ENCODE measurements around the gene NRN1L. TPM values are rescaled to one million over a fixed set of nuclear protein-coding genes. Genes with fewer than 3 reads are reported as not detected.
"Not testable (repeated sequence)": the region's sequence is repeated elsewhere in the genome, so short reads cannot be mapped to it uniquely, and the experiment has no call there.

Gene NRN1L
- total RNA-seq, 1 experiment from 2014 or later, result not detected

DNA sequence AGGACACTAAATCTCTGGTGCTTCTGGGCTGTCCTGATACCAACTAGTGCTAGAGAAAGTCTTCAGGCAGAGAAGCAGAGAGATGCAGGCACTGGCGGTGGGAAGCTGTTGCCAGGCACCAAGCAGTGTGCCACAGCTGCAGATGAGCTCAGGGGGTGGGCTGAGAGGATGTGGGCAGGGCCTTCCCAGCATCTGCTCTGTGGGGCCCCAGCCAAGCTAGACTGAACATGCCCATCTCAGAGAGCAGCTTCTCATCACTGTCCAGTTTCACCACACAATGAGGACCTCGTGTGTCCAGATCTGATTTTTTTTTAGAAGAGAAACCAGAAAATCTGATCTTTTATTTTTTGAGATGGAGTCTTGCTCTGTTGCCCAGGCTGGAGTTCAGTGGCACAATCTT, 25.5 kb downstream of the NRN1L start:
- intact Hi-C loops (cut with micrococcal nuclease), result no loop called here
- no peaks in the 10 kb centered on the region for H3K4me1 Mint-ChIP-seq (ENCODE audit: insufficient read depth, unreplicated experiment)
- TF ChIP-seq, protein P1, sequence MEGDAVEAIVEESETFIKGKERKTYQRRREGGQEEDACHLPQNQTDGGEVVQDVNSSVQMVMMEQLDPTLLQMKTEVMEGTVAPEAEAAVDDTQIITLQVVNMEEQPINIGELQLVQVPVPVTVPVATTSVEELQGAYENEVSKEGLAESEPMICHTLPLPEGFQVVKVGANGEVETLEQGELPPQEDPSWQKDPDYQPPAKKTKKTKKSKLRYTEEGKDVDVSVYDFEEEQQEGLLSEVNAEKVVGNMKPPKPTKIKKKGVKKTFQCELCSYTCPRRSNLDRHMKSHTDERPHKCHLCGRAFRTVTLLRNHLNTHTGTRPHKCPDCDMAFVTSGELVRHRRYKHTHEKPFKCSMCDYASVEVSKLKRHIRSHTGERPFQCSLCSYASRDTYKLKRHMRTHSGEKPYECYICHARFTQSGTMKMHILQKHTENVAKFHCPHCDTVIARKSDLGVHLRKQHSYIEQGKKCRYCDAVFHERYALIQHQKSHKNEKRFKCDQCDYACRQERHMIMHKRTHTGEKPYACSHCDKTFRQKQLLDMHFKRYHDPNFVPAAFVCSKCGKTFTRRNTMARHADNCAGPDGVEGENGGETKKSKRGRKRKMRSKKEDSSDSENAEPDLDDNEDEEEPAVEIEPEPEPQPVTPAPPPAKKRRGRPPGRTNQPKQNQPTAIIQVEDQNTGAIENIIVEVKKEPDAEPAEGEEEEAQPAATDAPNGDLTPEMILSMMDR (IDR thresholded peaks at IDR 0.05; ENCODE audit: unreplicated experiment), result no peak
- no peaks in the 10 kb centered on the region for H3K27me3 Mint-ChIP-seq (ENCODE audit: insufficient read depth, unreplicated experiment)
- H3K9me3 Mint-ChIP-seq (ENCODE audit: unreplicated experiment), result no peaks in the 10 kb centered on the region
- CTCF ChIA-PET, result interaction anchor here (1.3 to 2.6 kb wide), 3 partner anchors 26 to 238 kb away, joined by 3 to 10 read pairs (median 3); partner anchors contain the start of gene NRN1L
- H3K4me3 Mint-ChIP-seq (ENCODE audit: unreplicated experiment), result no peak overlapping the region
- H3K27ac Mint-ChIP-seq (ENCODE audit: low read depth, unreplicated experiment), result no peak overlapping the region
- peaks cover 44% of the 10 kb centered on the region for H3K36me3 Mint-ChIP-seq (ENCODE audit: insufficient read depth, unreplicated experiment)
- peak; percentile 39 for DNase-seq (ENCODE audit: unreplicated experiment)
- POLR2A ChIA-PET, result interaction anchor here (0.6 kb wide), 1 partner anchor 11 kb away, joined by 3 read pairs; no protein-coding TSS in a partner anchor
- no TSS peak for BruUV-seq (replicated peaks)

DNA sequence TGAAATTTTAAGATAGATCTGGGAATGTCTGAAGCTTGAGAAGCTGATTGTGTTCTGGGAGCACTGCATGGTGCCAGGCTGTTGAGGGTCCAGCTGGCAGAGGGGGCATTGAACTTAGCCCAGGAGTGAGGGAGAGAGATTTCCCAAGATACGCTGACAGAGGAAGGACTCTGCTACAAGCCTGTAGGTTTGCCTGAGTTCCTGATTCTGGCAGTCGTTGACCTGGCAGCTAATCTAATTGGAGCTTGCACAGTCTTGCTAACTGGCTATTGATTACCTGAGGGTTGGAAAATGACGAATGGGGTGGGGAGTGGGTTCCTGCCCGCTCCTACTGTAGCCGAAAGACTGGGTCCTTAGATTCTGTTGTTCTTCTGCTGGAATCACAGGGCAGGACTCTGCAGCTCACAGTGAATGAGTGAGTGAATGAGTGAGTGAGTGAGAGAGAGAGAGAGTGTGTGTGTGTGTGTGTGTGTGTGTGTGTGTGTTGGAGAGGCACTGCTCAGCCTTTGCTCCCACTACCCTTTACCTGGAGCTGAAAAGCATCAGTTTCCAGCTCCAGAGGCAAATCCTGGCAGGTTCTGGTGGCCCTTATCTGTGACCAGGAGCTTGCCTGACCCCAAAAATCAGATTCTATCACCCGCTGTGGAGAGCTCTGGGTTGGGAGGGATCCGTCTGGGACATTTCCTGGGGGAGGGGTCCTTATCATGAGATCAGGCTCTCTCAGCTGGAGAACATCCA, 30.2 kb downstream of the NRN1L start:
- ChIA-PET POLR2A (interaction anchor here (0.7 to 1.9 kb wide), 4 partner anchors 14 to 151 kb away, joined by 3 to 7 read pairs (median 3); partner anchors contain the start of genes PSKH1 and PSMB10), CTCF (interaction anchor here (0.6 to 1.6 kb wide), 10 partner anchors 12 to 606 kb away, joined by 3 to 4 read pairs (median 3); no protein-coding TSS in a partner anchor)
- Mint-ChIP-seq H3K4me1 (ENCODE audit: insufficient read depth, unreplicated experiment) (peaks cover 15% of the 10 kb centered on the region), H3K4me3 (ENCODE audit: unreplicated experiment) (no peak overlapping the region), H3K27me3 (ENCODE audit: insufficient read depth, unreplicated experiment) (no peaks in the 10 kb centered on the region), H3K9me3 (ENCODE audit: unreplicated experiment) (no peaks in the 10 kb centered on the region), H3K36me3 (ENCODE audit: insufficient read depth, unreplicated experiment) (peaks cover 29% of the 10 kb centered on the region), H3K27ac (ENCODE audit: low read depth, unreplicated experiment) (no peak overlapping the region)
- intact Hi-C loops (cut with micrococcal nuclease), result loop anchor here (5.0 kb wide), 1 partner anchor 73 kb away; the partner anchor contains the start of gene THAP11
- TF ChIP-seq, protein P1 (IDR thresholded peaks at IDR 0.05; ENCODE audit: unreplicated experiment), result no peak
- DNase-seq (ENCODE audit: unreplicated experiment), result no peak
- no TSS peak for BruUV-seq (replicated peaks)

DNA sequence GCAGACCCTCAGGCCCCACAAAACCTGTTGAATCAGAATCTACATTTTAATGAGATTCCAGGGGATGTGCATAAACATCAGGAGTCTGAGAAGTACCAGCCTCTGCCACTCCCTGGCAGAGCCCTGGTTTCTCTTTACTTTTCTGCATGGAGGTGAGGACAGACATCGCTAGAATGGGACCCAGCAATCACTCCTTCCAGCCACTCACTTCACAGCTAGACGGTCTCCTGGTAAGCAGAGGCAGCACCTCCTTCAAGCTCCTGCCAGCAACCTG, 30.7 kb downstream of the NRN1L start:
- POLR2A ChIA-PET, result interaction anchor here (0.7 to 1.9 kb wide), 4 partner anchors 14 to 151 kb away, joined by 3 to 7 read pairs (median 3); partner anchors contain the start of genes PSKH1 and PSMB10
- not testable (repeated sequence) for H3K9me3 Mint-ChIP-seq (ENCODE audit: unreplicated experiment); H3K27me3 Mint-ChIP-seq (ENCODE audit: insufficient read depth, unreplicated experiment); BruUV-seq (replicated peaks); H3K4me3 Mint-ChIP-seq (ENCODE audit: unreplicated experiment); DNase-seq (ENCODE audit: unreplicated experiment); H3K27ac Mint-ChIP-seq (ENCODE audit: low read depth, unreplicated experiment)
- peaks cover 26% of the 10 kb centered on the region for H3K36me3 Mint-ChIP-seq (ENCODE audit: insufficient read depth, unreplicated experiment)
- CTCF ChIA-PET, result interaction anchor here (0.6 to 1.6 kb wide), 7 partner anchors 11 to 607 kb away, joined by 3 to 4 read pairs (median 3); no protein-coding TSS in a partner anchor
- peaks cover 15% of the 10 kb centered on the region for H3K4me1 Mint-ChIP-seq (ENCODE audit: insufficient read depth, unreplicated experiment)
- intact Hi-C loops (cut with micrococcal nuclease), result loop anchor here (5.0 kb wide), 1 partner anchor 73 kb away; the partner anchor contains the start of gene THAP11

DNA sequence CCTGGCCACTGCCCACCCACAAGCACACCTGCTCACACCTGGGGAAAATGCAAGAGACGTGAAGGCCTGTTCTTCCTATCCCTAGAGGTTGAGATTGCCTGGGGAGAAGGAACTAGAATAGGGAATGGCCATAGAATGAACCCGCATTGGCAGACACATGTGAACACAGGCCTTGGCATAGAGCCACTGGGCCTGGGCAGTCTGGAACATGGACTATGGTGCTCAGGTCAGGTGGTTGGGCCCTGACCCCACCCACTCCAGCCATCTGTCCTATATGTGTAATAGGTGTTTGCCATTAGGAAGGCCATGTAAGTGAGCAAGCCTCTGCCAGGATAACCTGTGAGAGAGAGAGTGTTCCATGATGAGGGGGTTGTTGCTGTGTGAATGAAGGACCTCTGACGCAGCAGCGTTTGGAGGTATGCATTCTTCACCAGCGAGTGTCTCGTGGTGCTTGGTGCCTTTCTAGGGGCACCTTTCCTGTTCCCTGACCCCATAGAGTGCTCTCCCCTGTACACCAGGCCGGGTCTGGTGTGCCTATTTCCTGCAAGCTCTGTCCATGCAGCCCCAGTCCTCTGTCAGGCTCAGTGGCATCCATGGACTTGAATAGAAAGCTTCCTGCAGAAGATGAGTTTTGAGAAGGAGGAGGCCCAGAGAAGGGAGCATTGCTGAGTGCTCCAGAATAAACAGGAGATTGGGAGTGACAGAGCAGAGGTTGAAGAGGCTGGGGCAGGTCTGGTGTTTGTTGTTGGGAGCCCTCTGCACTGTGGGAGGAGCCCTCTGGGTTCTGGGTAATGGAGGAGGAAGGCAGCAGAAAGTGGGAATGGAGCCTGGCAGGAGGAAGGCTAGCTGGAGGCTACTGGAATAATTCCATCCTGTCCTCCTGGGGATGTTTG, 31.4 kb downstream of the NRN1L start:
- no TSS peak for BruUV-seq (replicated peaks)
- Mint-ChIP-seq H3K27ac (ENCODE audit: low read depth, unreplicated experiment) (no peak overlapping the region), H3K9me3 (ENCODE audit: unreplicated experiment) (no peaks in the 10 kb centered on the region), H3K27me3 (ENCODE audit: insufficient read depth, unreplicated experiment) (no peaks in the 10 kb centered on the region), H3K36me3 (ENCODE audit: insufficient read depth, unreplicated experiment) (peaks cover 21% of the 10 kb centered on the region), H3K4me3 (ENCODE audit: unreplicated experiment) (no peak overlapping the region), H3K4me1 (ENCODE audit: insufficient read depth, unreplicated experiment) (peaks cover 15% of the 10 kb centered on the region)
- intact Hi-C loops (cut with micrococcal nuclease), result loop anchor here (5.0 kb wide), 1 partner anchor 74 kb away; the partner anchor contains the start of gene THAP11
- CTCF ChIA-PET, result interaction anchor here (0.6 to 1.6 kb wide), 8 partner anchors 12 to 607 kb away, joined by 3 to 4 read pairs (median 3); no protein-coding TSS in a partner anchor
- POLR2A ChIA-PET, result interaction anchor here (0.5 to 1.9 kb wide), 4 partner anchors 20 to 200 kb away, joined by 3 to 7 read pairs (median 3); partner anchors contain the start of genes PSKH1 and PSMB10
- TF ChIP-seq, protein P1 (IDR thresholded peaks at IDR 0.05; ENCODE audit: unreplicated experiment), result no peak
- no peak for DNase-seq (ENCODE audit: unreplicated experiment)
